ENCODE data around the gene C6orf15. TPM values are rescaled to one million over a fixed set of nuclear protein-coding genes. Genes with fewer than 3 reads are reported as not detected.

C6orf15 gene
- total RNA-seq, 1 experiment from 2014 or later = not detected

- Histone ChIP-seq H2AFZ (ENCODE audit: low read length) (no peak overlapping the region), H3K9ac (ENCODE audit: low read length) (no peak overlapping the region), H3K36me3 (ENCODE audit: insufficient read depth, low read length) (no peaks in the 10 kb centered on the region), H3K4me2 (ENCODE audit: low read depth, low read length, poor library complexity, severe bottlenecking) (no peak overlapping the region), H3K27me3 (ENCODE audit: low read length) (no peaks in the 10 kb centered on the region), H3K4me3 (ENCODE audit: low read length) (no peak overlapping the region), H3K27ac (ENCODE audit: low read length) (no peak overlapping the region), H4K20me1 (ENCODE audit: insufficient read depth, low read depth, low read length) (no peaks in the 10 kb centered on the region), H3K9me2 (replicated peaks; ENCODE audit: insufficient read depth, low read length) (no peaks in the 10 kb centered on the region), H3K9me3 (ENCODE audit: low read length) (no peaks in the 10 kb centered on the region), H3K79me2 (ENCODE audit: low read length) (no peaks in the 10 kb centered on the region), H3K4me1 (ENCODE audit: low read length) (no peaks in the 10 kb centered on the region)
- no peak for DNase-seq
Observed at GRCh38 chr6:31063906-31064435, 48.4 kb downstream of the C6orf15 start.

Small RNAs within 50 kb of the gene (small RNA-seq; reads per million reads assigned to genes)
- gene POLR2LP1 = not detected
- gene RNU6-1133P = 0.16 reads per million

Other genes starting within 250 kb of the C6orf15 start
- 0.15 and 0.25 TPM in 2 replicates for gene DDR1, start 228.1 kb downstream of the C6orf15 start, total RNA-seq (2014; rRNA removed; shearing (Covaris generic); ENCODE audit: low replicate concordance)
- gene GTF2H4, start 204.4 kb downstream of the C6orf15 start, total RNA-seq (2014; rRNA removed; shearing (Covaris generic); ENCODE audit: low replicate concordance) = 21.8 and 23.4 TPM in 2 replicates
- gene VARS2, start 198.3 kb downstream of the C6orf15 start, total RNA-seq (2014; rRNA removed; shearing (Covaris generic); ENCODE audit: low replicate concordance) = 42.3 and 50.2 TPM in 2 replicates
- not detected in 2 replicates for gene SFTA2, start 180.4 kb downstream of the C6orf15 start, total RNA-seq (2014; rRNA removed; shearing (Covaris generic); ENCODE audit: low replicate concordance)
- not detected in 2 replicates for gene MUCL3, start 171.6 kb downstream of the C6orf15 start, total RNA-seq (2014; rRNA removed; shearing (Covaris generic); ENCODE audit: low replicate concordance)
- not detected in 2 replicates for gene MUC21, start 128.9 kb downstream of the C6orf15 start, total RNA-seq (2014; rRNA removed; shearing (Covaris generic); ENCODE audit: low replicate concordance)
- gene MUC22, start 102.1 kb downstream of the C6orf15 start, total RNA-seq (2014; rRNA removed; shearing (Covaris generic); ENCODE audit: low replicate concordance) = not detected in 2 replicates
- gene PSORS1C1, start 2.2 kb upstream of the C6orf15 start, total RNA-seq (2014; rRNA removed; shearing (Covaris generic); ENCODE audit: low replicate concordance) = not detected in 2 replicates
- gene CDSN, start 7.9 kb upstream of the C6orf15 start, total RNA-seq (2014; rRNA removed; shearing (Covaris generic); ENCODE audit: low replicate concordance) = not detected in 2 replicates
- gene PSORS1C2, start 26.5 kb upstream of the C6orf15 start, total RNA-seq (2014; rRNA removed; shearing (Covaris generic); ENCODE audit: low replicate concordance) = not detected in 2 replicates
- 21.3 and 23.1 TPM in 2 replicates for gene CCHCR1, start 45.2 kb upstream of the C6orf15 start, total RNA-seq (2014; rRNA removed; shearing (Covaris generic); ENCODE audit: low replicate concordance)
- gene TCF19, start 46.0 kb upstream of the C6orf15 start, total RNA-seq (2014; rRNA removed; shearing (Covaris generic); ENCODE audit: low replicate concordance) = 13.9 and 20.4 TPM in 2 replicates
- not detected in 2 replicates for gene POU5F1, start 58.1 kb upstream of the C6orf15 start, total RNA-seq (2014; rRNA removed; shearing (Covaris generic); ENCODE audit: low replicate concordance)
- gene HLA-C, start 159.5 kb upstream of the C6orf15 start, total RNA-seq (2014; rRNA removed; shearing (Covaris generic); ENCODE audit: low replicate concordance) = 317 and 613 TPM in 2 replicates
- 1,556 and 2,615 TPM in 2 replicates for gene HLA-B, start 244.6 kb upstream of the C6orf15 start, total RNA-seq (2014; rRNA removed; shearing (Covaris generic); ENCODE audit: low replicate concordance)